Activated CD4-positive, CD25-positive, alpha-beta regulatory T cell treated with anti-CD3 and anti-CD28 coated beads, Interleukin-2, amount 50 U/mL, for 16 hours (primary cell): ENCODE measurements around the gene RBP2.

Experiments
- DNase-seq: peaks from one replicate; pipeline ENCODE4 v3.0.0-alpha.2; 2020; ENCODE audit warnings: low read depth, low spot score

RBP2 gene

DNA sequence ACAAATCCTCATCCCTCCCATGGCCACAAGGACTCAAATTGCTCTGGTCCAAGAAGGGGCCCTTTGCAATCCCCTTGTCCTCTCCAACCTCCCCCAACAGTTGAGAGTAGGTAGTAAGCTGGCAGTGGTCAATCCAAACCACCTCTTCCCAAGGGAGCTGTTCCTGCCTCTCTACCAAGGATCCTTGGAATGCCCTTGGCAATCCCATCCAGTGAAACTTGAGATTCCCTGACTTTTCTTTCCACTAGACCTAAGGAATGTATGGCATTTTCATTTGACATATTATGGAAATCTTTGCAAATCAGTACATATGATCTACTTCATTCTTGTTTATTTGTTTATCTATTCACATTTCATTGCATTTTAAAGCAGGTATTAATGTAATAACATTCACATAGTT lies 4.8 kb upstream of the RBP2 start:
- DNase-seq = no peak

DNA sequence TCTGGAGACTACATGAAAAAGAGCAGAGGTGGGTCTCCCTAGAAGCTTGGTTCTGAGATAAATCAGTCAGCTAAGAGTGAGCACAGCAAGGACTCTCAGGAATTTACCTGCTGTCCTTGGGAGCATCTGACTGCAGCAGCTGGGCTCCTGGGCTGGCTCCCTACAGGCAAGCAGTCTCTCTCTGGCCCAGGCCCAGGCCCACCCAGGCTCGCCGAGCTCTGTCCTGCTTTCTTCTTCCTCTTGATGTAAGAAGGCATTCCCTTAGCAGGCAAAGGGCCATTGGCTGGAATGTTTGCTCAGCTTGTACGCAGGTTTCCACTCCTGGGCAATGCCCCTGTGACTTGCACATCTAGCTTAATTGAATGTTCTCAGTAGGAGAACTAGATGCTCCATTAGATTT lies 4.3 kb upstream of the RBP2 start:
- DNase-seq = no peak

DNA sequence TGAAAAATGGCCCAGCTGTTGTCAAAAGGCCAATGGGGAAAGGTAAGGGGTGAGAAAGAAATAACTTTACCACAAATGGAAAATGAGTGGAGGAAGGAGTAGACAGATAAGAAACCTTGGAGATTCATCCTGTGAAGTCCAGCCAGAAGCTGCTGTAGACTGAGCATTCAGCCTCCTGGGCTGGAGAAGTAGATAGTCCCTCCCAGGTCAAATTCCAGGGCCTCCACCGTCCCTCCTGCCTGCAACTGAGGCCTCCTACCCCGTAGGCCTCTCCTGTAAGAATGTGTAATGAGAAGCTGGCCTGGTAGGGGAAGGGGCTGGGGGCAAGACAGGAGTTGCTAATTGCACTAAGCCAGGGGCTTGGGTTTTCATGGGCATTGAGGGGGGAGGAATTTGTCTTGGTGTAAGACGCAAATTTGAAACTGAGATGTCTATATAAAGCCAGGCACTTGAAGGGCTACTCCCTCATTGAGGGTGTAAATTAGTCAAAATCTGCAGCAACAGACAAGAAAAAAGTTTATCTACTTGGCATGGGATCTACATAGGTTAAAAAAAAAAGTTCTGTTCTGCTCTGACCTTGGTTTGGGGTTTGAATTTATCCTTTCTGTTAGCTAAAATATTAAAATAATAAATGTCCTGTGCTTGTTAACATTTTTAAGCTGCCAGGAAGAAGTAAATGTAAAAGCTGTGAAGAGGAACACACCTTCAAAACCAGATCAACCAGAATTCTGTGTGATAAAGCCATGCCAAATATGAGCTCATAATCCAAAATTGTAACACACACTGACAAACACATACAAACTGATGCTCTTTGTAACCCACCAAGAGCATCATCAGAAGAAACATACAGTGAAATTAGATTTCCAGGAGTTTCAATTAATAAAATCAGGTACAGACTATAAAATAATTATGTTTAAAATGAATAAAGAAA lies 1.7 kb upstream of the RBP2 start:
- no peak for DNase-seq

DNA sequence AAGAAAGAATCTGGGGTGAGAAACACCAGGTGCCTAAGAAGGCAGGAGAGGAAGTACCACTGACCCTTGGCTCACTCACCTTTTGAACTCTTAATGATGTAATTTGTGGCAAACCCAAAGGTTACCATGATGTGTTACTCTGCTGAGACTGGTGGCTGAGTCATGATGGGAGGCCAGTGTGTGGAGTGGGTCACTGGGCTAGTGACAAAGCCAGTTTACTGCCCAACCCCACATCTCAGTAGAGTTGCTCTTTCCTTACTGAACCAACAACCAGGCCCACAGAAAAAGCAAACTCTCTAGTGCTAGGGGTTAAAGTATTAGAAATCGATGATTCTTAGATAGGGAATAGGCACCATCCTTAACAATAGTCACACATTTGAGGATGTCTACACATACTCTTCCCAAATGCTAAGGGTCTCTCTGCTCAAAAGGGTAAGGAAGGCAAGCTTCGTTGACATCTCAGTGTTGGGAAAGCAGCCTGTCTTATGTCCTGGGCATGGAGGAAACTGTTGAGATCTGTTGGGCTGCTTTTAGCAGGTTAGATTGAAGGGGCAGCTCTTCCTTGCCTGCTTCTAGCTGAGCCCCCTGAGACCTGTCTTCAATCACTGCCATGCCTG lies 3.1 kb downstream of the RBP2 start:
- no peak for DNase-seq

DNA sequence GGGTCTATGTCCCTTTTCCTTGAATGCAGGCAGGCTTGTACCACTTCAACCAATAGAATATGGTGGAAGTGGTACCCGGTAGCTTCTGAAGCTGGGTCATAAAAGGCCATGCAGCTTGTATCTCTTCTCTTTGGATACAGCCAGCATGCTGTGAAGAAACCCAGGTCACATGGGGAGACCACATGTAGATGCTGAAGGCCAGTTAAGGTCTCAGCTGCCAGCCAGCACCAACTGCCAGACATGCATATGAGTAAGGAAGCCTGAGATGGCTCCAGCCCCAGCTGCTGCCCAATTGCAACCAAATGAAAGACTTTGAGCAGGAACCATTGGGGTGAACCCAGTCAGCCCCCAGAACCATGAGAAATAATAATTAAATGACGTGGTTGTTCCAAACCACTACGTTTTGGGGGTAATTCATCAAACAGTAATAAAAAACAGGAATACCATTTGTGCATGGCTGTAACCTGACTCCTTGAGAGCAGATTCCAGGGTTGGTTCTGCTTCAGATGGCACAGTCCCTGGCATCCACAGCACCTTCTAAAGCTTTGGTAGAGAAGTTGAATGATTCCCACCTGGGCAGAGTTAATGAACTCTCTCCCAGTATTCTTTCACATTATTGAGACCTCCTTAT lies 3.8 kb downstream of the RBP2 start:
- DNase-seq = no peak

DNA sequence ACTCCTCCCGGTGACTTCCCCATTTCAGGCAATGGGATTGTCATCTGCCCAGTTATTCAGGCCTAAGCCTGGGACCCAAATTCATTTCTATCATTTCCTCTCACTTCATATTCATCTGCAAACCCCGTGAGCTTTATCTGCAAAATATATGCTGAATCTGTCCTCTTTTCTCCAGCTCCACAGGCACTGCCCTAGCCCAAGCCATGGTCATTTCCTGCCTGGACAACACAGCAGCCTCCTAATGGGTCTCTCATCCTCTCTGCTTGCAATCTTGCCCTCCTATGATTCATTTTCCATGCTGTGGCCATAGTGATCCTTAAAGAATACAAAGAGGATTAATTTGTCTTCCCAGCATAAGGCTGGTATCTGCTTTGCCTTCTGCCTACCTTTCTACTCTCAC lies 6.1 kb downstream of the RBP2 start:
- no peak for DNase-seq

DNA sequence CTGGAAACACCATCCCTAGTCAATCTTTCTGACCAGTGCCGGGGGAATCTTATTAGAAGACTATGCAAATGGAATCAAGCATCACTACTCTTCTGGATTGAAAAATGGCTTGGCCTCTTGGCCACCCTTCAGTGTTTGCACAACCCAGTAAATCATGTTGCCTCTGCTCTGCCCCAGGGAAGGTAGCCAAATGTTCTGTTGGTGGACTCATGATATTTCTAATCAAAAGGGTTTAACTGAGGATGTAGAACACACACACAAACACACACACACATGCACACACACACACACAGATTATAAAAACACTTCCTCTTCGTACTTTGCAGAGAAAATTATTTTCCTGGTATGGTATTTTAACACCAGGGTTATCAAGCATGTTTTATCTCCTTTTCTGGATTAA lies 7.9 kb downstream of the RBP2 start:
- no peak for DNase-seq

DNA sequence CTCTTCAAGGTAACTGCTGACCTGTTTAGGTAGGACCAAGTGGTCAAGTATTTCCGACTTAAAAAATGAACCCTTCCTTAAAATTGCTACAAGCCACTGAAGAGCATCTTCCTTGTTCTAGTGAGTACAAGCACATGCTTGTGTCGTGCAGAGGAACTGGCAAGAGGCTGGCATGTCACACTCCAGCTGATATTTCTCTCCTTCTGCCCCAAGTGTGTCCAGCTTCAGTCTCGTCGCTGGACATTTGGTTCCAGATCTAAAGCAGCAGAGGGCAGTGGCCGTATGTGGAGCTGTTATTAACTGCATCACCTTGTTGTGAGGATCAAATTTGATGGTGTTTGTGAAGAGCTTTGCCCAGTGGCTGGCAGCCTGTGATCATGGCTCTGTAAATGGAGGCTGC lies 10.0 kb downstream of the RBP2 start:
- no peak for DNase-seq

DNA sequence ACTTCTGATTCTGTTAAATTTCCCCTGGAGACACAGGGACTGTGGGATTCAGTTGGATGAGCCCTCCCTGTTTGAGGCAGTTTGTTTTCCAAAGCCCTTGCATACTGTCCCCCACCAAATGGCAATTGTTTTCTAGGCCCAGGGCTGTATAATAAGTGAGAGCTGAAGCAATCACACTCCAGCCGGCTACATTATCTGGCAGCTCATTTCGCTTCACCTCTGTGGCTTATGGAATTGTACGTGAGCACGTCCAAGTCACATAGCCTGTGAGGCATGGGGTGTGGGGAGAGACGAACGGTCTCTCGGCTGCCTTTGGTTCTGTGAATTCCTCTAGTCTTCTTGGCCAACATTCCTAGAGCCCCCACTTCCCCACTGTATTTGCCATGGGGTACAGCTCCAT lies 10.7 kb downstream of the RBP2 start:
- DNase-seq = no peak

DNA sequence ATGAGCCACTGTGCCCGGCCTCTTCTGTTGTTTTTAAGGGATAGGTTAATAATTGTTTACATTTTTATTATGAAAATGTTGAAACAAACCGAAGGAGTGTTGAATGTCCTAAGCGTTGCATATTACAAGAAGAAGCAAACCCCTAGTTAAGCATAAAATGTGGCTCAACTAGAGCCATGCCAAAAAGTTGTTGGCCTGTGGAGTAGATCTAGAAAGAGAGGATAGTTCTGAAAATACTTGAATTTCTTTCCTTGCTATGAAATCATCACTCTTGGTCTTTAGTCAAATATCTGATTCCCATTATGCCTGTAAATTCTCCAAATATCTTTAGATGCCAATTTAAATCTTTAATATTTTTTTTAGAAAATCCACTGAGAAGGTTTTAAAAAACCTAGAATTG lies 12.8 kb downstream of the RBP2 start:
- DNase-seq = no peak

DNA sequence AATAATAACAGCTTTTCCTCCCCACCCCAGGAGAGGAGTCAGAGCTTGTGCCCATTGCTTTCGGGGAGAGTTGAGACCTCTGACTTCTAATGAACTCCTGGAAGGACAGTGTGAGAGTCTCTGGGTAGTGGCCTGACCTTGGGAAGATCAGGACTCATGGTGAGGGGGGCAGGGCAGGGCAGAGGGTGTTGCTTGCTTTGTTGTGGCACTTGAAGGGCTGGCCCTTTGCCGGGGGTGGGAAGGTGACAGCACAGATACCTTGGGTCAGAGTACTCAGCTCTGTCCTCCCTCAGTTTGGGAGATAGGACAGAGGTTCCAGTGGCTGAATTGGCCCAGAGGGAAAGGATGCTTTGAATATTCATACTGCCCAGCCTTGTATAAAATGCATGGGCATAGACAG lies 15.8 kb downstream of the RBP2 start:
- no peak for DNase-seq

DNA sequence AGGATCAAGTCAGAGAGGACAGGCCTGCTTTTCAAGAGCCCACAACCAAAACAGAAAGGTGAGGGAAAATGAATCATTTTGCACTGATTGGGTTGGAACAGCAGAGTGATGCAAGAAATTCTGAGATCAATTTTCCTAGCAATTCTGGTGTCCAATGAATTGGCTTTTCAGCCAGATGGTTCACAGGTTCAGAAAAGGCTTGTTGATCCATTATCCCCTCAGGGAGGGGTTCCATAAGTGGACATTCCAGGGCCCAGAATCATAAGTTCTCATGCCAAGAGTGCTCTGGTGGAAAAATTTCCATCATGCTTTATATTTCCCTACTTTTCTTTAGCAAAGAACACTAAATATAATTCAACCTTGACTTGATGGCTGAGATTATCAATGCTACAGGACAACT lies 16.2 kb downstream of the RBP2 start:
- no peak for DNase-seq

DNA sequence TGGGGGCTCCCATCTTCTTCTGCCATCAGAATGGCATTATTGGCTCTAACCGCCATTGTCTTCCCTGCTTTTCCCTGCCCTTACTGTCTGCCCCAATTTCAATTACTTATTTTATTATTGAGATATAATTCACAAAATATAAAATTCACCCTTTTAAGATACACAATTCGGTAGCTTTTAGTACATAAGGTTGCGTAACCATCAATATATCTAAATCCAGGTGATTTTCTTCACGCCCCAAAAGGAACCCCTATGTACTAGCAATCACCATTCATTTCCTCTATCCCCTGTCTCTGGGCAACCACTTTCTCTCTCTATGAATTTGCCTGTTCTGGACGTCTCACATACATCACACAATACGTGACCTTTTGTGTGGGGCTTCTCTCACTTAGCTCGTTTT lies 18.0 kb downstream of the RBP2 start:
- no peak for DNase-seq

DNA sequence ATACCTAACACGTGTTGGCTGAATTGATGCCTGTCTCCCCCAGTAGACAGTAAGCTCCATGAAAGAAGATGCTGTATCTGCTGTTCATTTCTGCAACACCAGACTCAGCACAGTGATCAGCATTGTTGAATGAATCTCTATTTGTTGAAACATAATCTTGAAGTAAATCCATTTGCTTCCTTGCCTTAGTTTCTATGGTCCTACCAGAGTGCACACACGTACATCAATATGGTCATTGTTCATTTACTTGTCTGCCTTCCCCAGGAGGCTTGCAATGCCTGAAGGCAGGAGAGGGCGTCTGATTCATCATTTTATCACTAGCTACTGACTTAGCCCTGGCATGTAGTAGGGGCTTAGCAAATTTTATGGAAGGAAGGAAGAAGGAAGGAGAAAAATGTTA lies 19.2 kb downstream of the RBP2 start:
- no peak for DNase-seq

DNA sequence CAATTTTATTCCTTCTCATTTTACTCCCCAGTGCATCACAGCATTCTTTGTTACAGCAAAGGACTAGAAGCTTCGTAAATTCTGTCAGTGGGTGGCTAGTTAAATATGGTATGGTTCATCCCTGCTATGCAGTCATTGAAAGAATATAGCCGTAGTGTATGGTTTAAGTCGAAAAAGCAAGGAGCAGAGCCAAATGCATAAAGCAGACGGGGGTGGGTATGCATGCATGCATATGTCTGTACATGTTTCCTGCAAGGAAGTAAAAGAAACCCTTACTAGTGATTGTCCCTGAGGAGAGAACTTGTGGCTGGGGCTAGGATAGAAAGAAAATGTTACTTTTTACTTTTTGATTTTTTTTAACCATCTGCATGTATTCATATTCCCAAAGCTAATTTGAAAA lies 19.9 kb downstream of the RBP2 start:
- no peak for DNase-seq

DNA sequence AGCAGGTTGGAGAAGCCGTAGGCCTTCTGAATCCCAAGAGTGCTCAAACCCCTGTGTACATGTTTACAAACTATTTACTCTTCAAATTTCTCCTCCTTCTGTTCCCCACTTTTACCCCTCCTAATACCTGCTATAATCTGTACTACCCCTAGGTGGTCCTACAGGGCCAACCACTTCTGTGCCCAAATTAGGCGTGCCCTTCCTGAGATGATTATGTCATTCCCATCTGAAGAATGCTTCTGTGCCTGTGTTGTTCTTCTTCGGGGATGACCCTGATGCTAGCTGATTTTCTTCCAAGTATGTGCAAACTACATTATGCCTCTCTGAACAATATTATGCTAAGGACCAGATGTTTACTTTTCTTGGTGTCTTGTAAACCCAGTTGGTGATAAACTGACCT lies 20.5 kb downstream of the RBP2 start:
- DNase-seq = no peak

DNA sequence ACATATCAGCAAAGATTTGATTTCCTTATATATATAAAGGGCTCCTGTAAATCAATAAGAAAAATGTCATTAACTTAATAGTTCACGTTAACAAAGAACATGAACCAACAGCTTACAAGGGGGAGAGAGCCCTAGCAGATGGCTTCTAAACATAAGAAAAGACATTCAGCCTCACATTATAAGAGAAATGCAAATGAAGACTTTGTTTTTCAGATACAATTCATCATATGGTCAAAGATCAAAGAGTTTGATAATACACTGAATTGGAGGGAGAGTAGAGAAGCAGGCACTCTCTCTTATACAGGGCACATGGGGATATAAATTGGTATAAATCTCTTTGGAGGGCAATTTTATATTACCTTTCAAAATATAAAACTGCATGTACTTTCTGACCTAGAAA lies 21.1 kb downstream of the RBP2 start:
- no peak for DNase-seq

DNA sequence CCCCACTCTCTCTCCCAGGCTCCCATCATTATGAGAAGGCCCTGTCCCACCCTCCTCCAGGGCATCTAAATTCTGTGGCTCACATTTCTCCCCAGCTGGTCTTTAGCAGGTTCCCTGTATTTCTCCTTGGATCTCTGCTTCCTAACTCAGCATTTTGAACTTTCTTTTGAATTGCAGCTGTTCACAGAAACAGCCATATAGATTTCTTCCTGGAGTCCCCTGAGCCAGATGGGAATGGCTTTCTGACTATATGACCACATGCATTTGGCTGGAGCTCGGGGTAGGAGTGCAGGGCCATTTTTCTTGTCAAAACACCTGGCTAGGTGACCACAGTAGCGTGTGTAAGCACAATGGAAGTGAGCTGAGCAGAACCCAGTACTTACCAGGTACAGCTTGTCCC lies 22.0 kb downstream of the RBP2 start:
- no peak for DNase-seq

DNA sequence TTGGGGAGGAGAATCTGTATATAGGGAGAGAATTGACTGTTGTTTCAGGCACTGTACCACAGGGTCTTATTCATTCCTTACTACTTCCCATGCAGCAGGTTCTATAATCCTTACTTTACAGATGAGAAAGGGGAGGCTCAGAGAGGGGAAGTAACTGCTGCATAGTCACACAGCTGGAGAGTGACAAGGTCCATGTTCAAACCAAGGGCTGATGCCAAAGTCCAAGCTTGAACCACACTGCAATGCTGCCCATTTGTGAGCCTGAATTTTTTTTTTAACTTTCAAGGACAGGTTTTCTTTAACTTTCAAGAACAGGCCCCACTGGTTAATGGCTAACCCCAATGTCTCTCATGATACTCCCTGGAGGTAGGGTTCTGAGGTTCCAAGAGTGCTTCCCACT lies 26.2 kb downstream of the RBP2 start:
- no peak for DNase-seq

DNA sequence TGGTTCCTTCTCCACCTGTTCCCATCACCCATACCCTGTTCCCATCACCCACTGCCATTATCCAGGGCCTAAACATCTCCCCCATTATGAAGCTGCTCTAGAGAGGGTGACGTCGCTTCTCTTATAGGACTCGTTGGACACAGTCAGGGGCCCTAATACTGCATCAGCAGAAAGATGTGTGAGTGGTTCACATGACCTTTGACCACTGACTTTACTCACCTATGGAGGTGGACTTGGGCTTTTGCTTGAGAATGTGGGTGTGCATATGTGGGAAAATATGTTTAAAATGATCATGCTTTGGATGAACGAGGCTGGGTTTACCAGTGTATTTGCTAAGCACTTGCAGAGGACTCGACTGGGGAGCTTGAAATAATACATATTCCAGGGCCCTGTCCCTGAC lies 26.8 kb downstream of the RBP2 start:
- DNase-seq = no peak

DNA sequence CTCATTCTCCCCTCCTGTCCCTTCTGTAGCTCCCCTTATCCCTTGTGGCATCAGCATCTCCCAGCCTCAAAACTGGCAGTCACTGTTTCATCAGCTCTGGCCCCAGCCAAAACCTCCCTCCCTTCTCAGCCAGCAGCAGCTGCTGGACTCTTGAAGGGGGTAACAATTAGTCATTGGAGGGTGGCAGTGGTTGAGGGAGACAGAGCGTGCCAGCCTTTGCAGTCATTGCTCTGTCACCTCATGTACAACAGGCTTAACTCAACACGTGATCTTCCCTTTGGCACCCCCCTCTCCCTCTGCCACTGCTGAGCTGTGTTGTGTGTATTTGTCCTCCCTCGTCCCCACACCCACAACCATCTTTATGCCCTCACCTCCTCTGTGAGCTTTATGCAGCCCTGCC lies 28.2 kb downstream of the RBP2 start:
- DNase-seq = no peak

DNA sequence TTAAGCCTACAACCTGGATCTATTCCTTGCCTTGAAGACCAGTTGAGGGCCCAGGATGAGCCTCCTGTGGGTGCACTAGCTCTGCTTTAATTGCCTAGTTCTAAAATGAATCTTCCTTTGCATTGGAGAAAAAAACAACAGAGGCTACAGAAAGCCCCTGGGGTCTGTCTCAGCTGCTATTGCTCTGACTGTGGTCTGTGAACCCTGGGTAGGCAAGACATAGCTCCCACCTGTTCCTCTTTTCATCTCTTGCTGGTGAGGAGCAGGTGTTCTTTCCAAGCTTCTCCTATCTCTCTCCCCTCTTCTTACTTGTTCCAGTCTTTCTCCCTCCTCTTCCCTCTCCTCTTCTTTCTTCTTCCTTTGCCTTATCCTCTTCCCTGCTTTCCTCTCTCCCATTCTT lies 28.8 kb downstream of the RBP2 start:
- no peak for DNase-seq

DNA sequence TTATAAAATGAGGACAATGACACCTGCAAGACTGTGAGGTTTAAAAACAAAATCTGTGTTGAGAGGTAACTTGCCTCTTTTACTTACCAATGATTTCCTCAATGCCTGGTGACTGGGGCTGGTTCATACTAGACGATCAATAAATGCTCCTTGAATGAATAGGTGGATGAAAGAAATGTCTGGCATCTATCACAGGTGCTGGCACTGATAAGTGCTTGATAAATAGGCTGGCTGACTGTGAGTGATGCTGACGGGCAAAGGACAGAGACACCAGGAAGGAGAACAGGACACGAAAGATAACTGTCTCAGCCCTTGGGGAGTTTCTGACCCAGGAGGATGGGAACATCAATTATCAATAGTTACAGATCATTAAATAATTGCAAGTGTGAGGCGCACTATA lies 31.9 kb downstream of the RBP2 start:
- DNase-seq = no peak
